ENCODE data around the gene PRPF40B. TPM values are rescaled to one million over a fixed set of nuclear protein-coding genes. Genes with fewer than 3 reads are reported as not detected.

PRPF40B gene
- polyA plus RNA-seq (2011; rRNA removed) (9.8 and 15.0 TPM in 2 replicates), polyA minus RNA-seq (2011; rRNA and poly(A)+ RNA removed) (7.6 and 9.8 TPM in 2 replicates)

GRCh38 chr12:49623142-49623904 lies at the start of gene PRPF40B:
Gene PRPF40B, plus strand, starts transcription at chr12:49623561. Its CDS starts 30 bp downstream, at chr12:49623591.
- ChIA-PET POLR2A (no interaction called here), CTCF (interaction anchor here (0.7 to 2.2 kb wide), 13 partner anchors 10 to 291 kb away, joined by 3 to 8 read pairs (median 4); partner anchors contain the start of gene TMBIM6)
- H3K36me3 ChIP-seq (ENCODE audit: control insufficient read depth, insufficient read depth, low read length), result no peaks in the 10 kb centered on the region
- TF ChIP-seq CTCF (IDR thresholded peaks at IDR 0.05; ENCODE audit: insufficient read depth, low read depth, low read length), result peak; percentile 32
- DNase-seq (ENCODE audit: low read depth), result peak; percentile 19
- H3K4me3 ChIP-seq (ENCODE audit: low read depth, low read length), result peak within 1 kb of the TSS; percentile 51
- H3K27me3 ChIP-seq (ENCODE audit: control insufficient read depth, insufficient read depth, low read length), result peaks cover 2% of the 10 kb centered on the region

- no peaks in the 10 kb centered on the region for H3K27me3 ChIP-seq (ENCODE audit: control insufficient read depth, insufficient read depth, low read length)
- H3K4me3 ChIP-seq (ENCODE audit: low read depth, low read length), result no peak overlapping the region
- CTCF ChIA-PET, result interaction anchor here (0.6 to 3.7 kb wide), 6 partner anchors 12 to 246 kb away, joined by 3 to 61 read pairs (median 6); no protein-coding TSS in a partner anchor
- TF ChIP-seq CTCF (IDR thresholded peaks at IDR 0.05; ENCODE audit: insufficient read depth, low read depth, low read length), result no peak
- DNase-seq (ENCODE audit: low read depth), result no peak
- H3K36me3 ChIP-seq (ENCODE audit: control insufficient read depth, insufficient read depth, low read length), result peaks cover 2% of the 10 kb centered on the region
- POLR2A ChIA-PET, result no interaction called here
These were observed 45.6 kb upstream of the PRPF40B start for GRCh38 chr12:49577589-49578315.

GRCh38 chr12:49578471-49579112 lies 44.8 kb upstream of the PRPF40B start:
- Histone ChIP-seq H3K4me3 (ENCODE audit: low read depth, low read length) (no peak overlapping the region), H3K36me3 (ENCODE audit: control insufficient read depth, insufficient read depth, low read length) (peaks cover 2% of the 10 kb centered on the region), H3K27me3 (ENCODE audit: control insufficient read depth, insufficient read depth, low read length) (no peaks in the 10 kb centered on the region)
- DNase-seq (ENCODE audit: low read depth), result no peak
- CTCF ChIA-PET, result interaction anchor here (0.9 to 3.7 kb wide), 6 partner anchors 45 to 289 kb away, joined by 3 to 61 read pairs (median 6); partner anchors contain the start of gene PRPF40B
- POLR2A ChIA-PET, result no interaction called here
- no peak for TF ChIP-seq CTCF (IDR thresholded peaks at IDR 0.05; ENCODE audit: insufficient read depth, low read depth, low read length)

- no peaks in the 10 kb centered on the region for H3K27me3 ChIP-seq (ENCODE audit: control insufficient read depth, insufficient read depth, low read length)
- H3K4me3 ChIP-seq (ENCODE audit: low read depth, low read length), result no peak overlapping the region
- H3K36me3 ChIP-seq (ENCODE audit: control insufficient read depth, insufficient read depth, low read length), result peaks cover 7% of the 10 kb centered on the region
- TF ChIP-seq CTCF (IDR thresholded peaks at IDR 0.05; ENCODE audit: insufficient read depth, low read depth, low read length), result peak; percentile 95
- no peak for DNase-seq (ENCODE audit: low read depth)
- CTCF ChIA-PET, result interaction anchor here (0.6 to 3.8 kb wide), 38 partner anchors 8 to 436 kb away, joined by 3 to 61 read pairs (median 4); partner anchors contain the start of genes DNAJC22, FAM186B and SPATS2
- POLR2A ChIA-PET, result no interaction called here
These were observed 42.5 kb upstream of the PRPF40B start for GRCh38 chr12:49580572-49581535.

Data from BJ (cell line).